SK-N-SH treated with all-trans-retinoic acid at 6 μM for 48 hours (cell line): ENCODE measurements around the gene PANK3.

Experiments
- ATAC-seq: fragments of 200-7000 bp; cut with Tn5 transposase; 3 replicates; pipeline ENCODE4 v1.9.1; 2020; ENCODE audit warnings: mild to moderate bottlenecking, moderate library complexity
- ARNTL ChIP-seq: fragments of 450-650 bp; formaldehyde crosslinking; IDR thresholded peaks from 2 replicates; pipeline ENCODE4 v1.5.0; 2020; ENCODE audit warnings: low read depth, mild to moderate bottlenecking, moderate library complexity, borderline replicate concordance
- BACH2 ChIP-seq: fragments of 250-450 bp; sonication (Bioruptor Pico); IDR thresholded peaks from 2 replicates; pipeline ENCODE4 v1.9.0; 2021; ENCODE audit warnings: mild to moderate bottlenecking, borderline replicate concordance
- CREB5 ChIP-seq: fragments of 250-450 bp; sonication (Bioruptor Pico); IDR thresholded peaks from 2 replicates; pipeline ENCODE4 v1.5.1; 2020; ENCODE audit warnings: low read depth, mild to moderate bottlenecking, moderate library complexity
- CSDC2 ChIP-seq: fragments of 250-450 bp; sonication (Bioruptor Pico); IDR thresholded peaks from 2 replicates; pipeline ENCODE4 v1.5.0; 2020; ENCODE audit warnings: mild to moderate bottlenecking, moderate library complexity
- CSRNP3 ChIP-seq: fragments of 250-450 bp; sonication (Bioruptor Pico); IDR thresholded peaks from 2 replicates; pipeline ENCODE4 v1.5.1; 2021; ENCODE audit warnings: mild to moderate bottlenecking, moderate library complexity
- ESRRG ChIP-seq: fragments of 250-450 bp; sonication (Bioruptor Pico); IDR thresholded peaks from 2 replicates; pipeline ENCODE4 v1.6.1; 2021; ENCODE audit warnings: mild to moderate bottlenecking
- GLIS3 ChIP-seq: fragments of 250-450 bp; sonication (Bioruptor Pico); IDR thresholded peaks from 2 replicates; pipeline ENCODE4 v1.5.0; 2020; ENCODE audit warnings: mild to moderate bottlenecking, moderate library complexity
- ISL1 ChIP-seq: fragments of 250-450 bp; sonication (Bioruptor Pico); IDR thresholded peaks from 2 replicates; pipeline ENCODE4 v2.1.2; 2022; ENCODE audit warnings: mild to moderate bottlenecking, moderate library complexity
- OSR1 ChIP-seq: fragments of 250-450 bp; sonication (Bioruptor Pico); IDR thresholded peaks from 2 replicates; pipeline ENCODE4 v1.8.0; 2022; ENCODE audit warnings: moderate library complexity, mild to moderate bottlenecking, inconsistent platforms
- PATZ1 ChIP-seq: fragments of 250-450 bp; sonication (Bioruptor Pico); IDR thresholded peaks from 2 replicates; pipeline ENCODE4 v1.8.0; 2020; ENCODE audit warnings: mild to moderate bottlenecking, moderate library complexity, borderline replicate concordance
- POU6F1 ChIP-seq: fragments of 250-450 bp; sonication (Bioruptor Pico); IDR thresholded peaks from 2 replicates; pipeline ENCODE4 v1.8.0; 2021; ENCODE audit warnings: low read depth, mild to moderate bottlenecking, moderate library complexity, borderline replicate concordance
- PPARA ChIP-seq: fragments of 250-450 bp; sonication (Bioruptor Pico); IDR thresholded peaks from 2 replicates; pipeline ENCODE4 v1.5.0; 2020; ENCODE audit warnings: mild to moderate bottlenecking, borderline replicate concordance
- RARB ChIP-seq: fragments of 250-450 bp; sonication (Bioruptor Pico); IDR thresholded peaks from 2 replicates; pipeline ENCODE4 v1.8.0; 2021; ENCODE audit warnings: mild to moderate bottlenecking, moderate library complexity
- SNAI2 ChIP-seq: fragments of 250-450 bp; sonication (Bioruptor Pico); IDR thresholded peaks from 2 replicates; pipeline ENCODE4 v1.5.0; 2020; ENCODE audit warnings: mild to moderate bottlenecking, moderate library complexity
- TCF4 ChIP-seq: fragments of 250-450 bp; sonication (Bioruptor Pico); IDR thresholded peaks from 2 replicates; pipeline ENCODE4 v1.8.0; 2021; ENCODE audit warnings: mild to moderate bottlenecking, moderate library complexity, borderline replicate concordance
- TOX ChIP-seq: fragments of 250-450 bp; sonication (Bioruptor Pico); IDR thresholded peaks from 2 replicates; pipeline ENCODE4 v1.8.0; 2021; ENCODE audit warnings: mild to moderate bottlenecking, moderate library complexity, borderline replicate concordance
- TSHZ2 ChIP-seq: fragments of 250-450 bp; sonication (Bioruptor Pico); IDR thresholded peaks from 2 replicates; pipeline ENCODE4 v1.5.0; 2020; ENCODE audit warnings: mild to moderate bottlenecking, moderate library complexity
- ZC3H10 ChIP-seq: fragments of 250-450 bp; sonication (Bioruptor Pico); IDR thresholded peaks from 2 replicates; pipeline ENCODE4 v1.5.1; 2021; ENCODE audit warnings: mild to moderate bottlenecking, moderate library complexity
- ZFP3 ChIP-seq: fragments of 250-450 bp; sonication (Bioruptor Pico); IDR thresholded peaks from 2 replicates; pipeline ENCODE4 v1.5.0; 2020; ENCODE audit warnings: mild to moderate bottlenecking, moderate library complexity
- ZFP30 ChIP-seq: fragments of 450-650 bp; formaldehyde crosslinking; IDR thresholded peaks from 2 replicates; pipeline ENCODE4 v1.5.0; 2022; ENCODE audit warnings: mild to moderate bottlenecking, moderate library complexity
- ZNF565 ChIP-seq: fragments of 450-650 bp; formaldehyde crosslinking; conservative IDR thresholded peaks from 2 replicates; pipeline ENCODE4 v1.5.0; 2020; ENCODE audit warnings: low read depth, mild to moderate bottlenecking, moderate library complexity
- ZNF70 ChIP-seq: fragments of 450-650 bp; formaldehyde crosslinking; IDR thresholded peaks from 2 replicates; pipeline ENCODE4 v1.5.0; 2020; ENCODE audit warnings: mild to moderate bottlenecking, moderate library complexity
- ZNF8 ChIP-seq: fragments of 450-650 bp; formaldehyde crosslinking; IDR thresholded peaks from 2 replicates; pipeline ENCODE4 v1.5.0; 2020; ENCODE audit warnings: mild to moderate bottlenecking, moderate library complexity

Gene PANK3

GRCh38 chr5:168613996-168614395, 34.8 kb upstream of the PANK3 start:
- no peak for ATAC-seq
- no peak for TF ChIP-seq ZFP3
- TF ChIP-seq ZNF565 (CRISPR knock-in tag), result no peak
- no peak for TF ChIP-seq PPARA (CRISPR knock-in tag)
- TF ChIP-seq ZFP30 (CRISPR knock-in tag), result no peak
- TF ChIP-seq BACH2 (CRISPR knock-in tag), result no peak
- no peak for TF ChIP-seq ESRRG
- no peak for TF ChIP-seq CREB5 (CRISPR knock-in tag)
- TF ChIP-seq CSDC2, result no peak
- no peak for TF ChIP-seq TCF4 (CRISPR knock-in tag)
- no peak for TF ChIP-seq ARNTL
- TF ChIP-seq TSHZ2 (CRISPR knock-in tag), result no peak
- no peak for TF ChIP-seq ZC3H10 (CRISPR knock-in tag)
- TF ChIP-seq ZNF8 (CRISPR knock-in tag), result no peak
- no peak for TF ChIP-seq GLIS3 (CRISPR knock-in tag)
- no peak for TF ChIP-seq PATZ1
- no peak for TF ChIP-seq SNAI2 (CRISPR knock-in tag)
- no peak for TF ChIP-seq OSR1 (CRISPR knock-in tag)
- TF ChIP-seq RARB (CRISPR knock-in tag), result no peak
- TF ChIP-seq ZNF70 (CRISPR knock-in tag), result no peak
- TF ChIP-seq, all 23 proteins: peak for 0

GRCh38 chr5:168613396-168613795, 34.2 kb upstream of the PANK3 start:
- no peak for ATAC-seq
- TF ChIP-seq TSHZ2 (CRISPR knock-in tag) (no peak), CREB5 (CRISPR knock-in tag) (no peak), BACH2 (CRISPR knock-in tag) (no peak), ESRRG (no peak), PATZ1 (no peak), ARNTL (no peak), TCF4 (CRISPR knock-in tag) (no peak), GLIS3 (CRISPR knock-in tag) (no peak), ZFP30 (CRISPR knock-in tag) (no peak), CSRNP3 (no peak), SNAI2 (CRISPR knock-in tag) (no peak), ZFP3 (no peak), POU6F1 (CRISPR knock-in tag) (no peak), ISL1 (no peak), RARB (CRISPR knock-in tag) (no peak), ZNF8 (CRISPR knock-in tag) (no peak), PPARA (CRISPR knock-in tag) (no peak), ZNF565 (CRISPR knock-in tag) (no peak), TOX (CRISPR knock-in tag) (no peak), ZC3H10 (CRISPR knock-in tag) (no peak)
